HG02852 (cell line): ENCODE data around the gene SCYL1.

Experiments used
- ATAC-seq: cut with Tn5 transposase; IDR thresholded peaks from one replicate; pipeline ENCODE4 v1.9.1; 2021; ENCODE audit warnings: mild to moderate bottlenecking, moderate library complexity; ENCODE audit not compliant: unreplicated experiment

Gene SCYL1

GRCh38 chr11:65578667-65579066 lies 53.8 kb downstream of the SCYL1 start:
- no peak for ATAC-seq

- no peak for ATAC-seq
Observed at GRCh38 chr11:65579291-65579690, 54.4 kb downstream of the SCYL1 start.

GRCh38 chr11:65580031-65580692 lies 55.3 kb downstream of the SCYL1 start:
- no peak for ATAC-seq

GRCh38 chr11:65580756-65581155 lies 55.9 kb downstream of the SCYL1 start:
- ATAC-seq = no peak

- no peak for ATAC-seq
Observed at GRCh38 chr11:65581928-65582327, 57.0 kb downstream of the SCYL1 start.

- no peak for ATAC-seq
Observed at GRCh38 chr11:65583589-65583988, 58.7 kb downstream of the SCYL1 start.

GRCh38 chr11:65584106-65584505 lies 59.2 kb downstream of the SCYL1 start:
- ATAC-seq = no peak

- ATAC-seq = no peak
Observed at GRCh38 chr11:65584723-65585171, 59.9 kb downstream of the SCYL1 start.

GRCh38 chr11:65585396-65586246 lies 60.7 kb downstream of the SCYL1 start:
- ATAC-seq = no peak

- ATAC-seq = no peak
Observed at GRCh38 chr11:65586247-65586630, 61.4 kb downstream of the SCYL1 start.

- ATAC-seq = no peak
Observed at GRCh38 chr11:65586676-65587075, 61.8 kb downstream of the SCYL1 start.
